ENCODE measurements around the gene PKMYT1.

The PKMYT1 gene

GRCh38 chr16:2936436-2937011 lies 43.7 kb downstream of the PKMYT1 start:
- TF ChIP-seq CTCF (IDR thresholded peaks at IDR 0.05; ENCODE audit: borderline replicate concordance, extremely low read depth, low read length, poor library complexity, severe bottlenecking) (no peak), EZH2 (IDR thresholded peaks at IDR 0.05; ENCODE audit: borderline replicate concordance, low read depth, low read length, severe bottlenecking) (no peak)
- Histone ChIP-seq H3K36me3 (ENCODE audit: insufficient read depth, low read length) (peaks cover 75% of the 10 kb centered on the region), H3K27ac (ENCODE audit: low read length) (no peak overlapping the region), H4K20me1 (ENCODE audit: insufficient read depth, low read length) (no peaks in the 10 kb centered on the region; the same call in 1 of the 2 replicates), H3K4me3 (ENCODE audit: low read depth in 1 of 2, low read length in 2 of 2) (no peak overlapping the region), H2AFZ (ENCODE audit: low read depth, low read length) (no peak overlapping the region), H3K27me3 (ENCODE audit: insufficient read depth, low read length, poor library complexity) (no peaks in the 10 kb centered on the region), H3K9ac (ENCODE audit: low read depth, low read length) (no peak overlapping the region), H3K4me2 (ENCODE audit: insufficient read depth, low read length) (no peak overlapping the region), H3K79me2 (ENCODE audit: insufficient read depth, low read length) (no peaks in the 10 kb centered on the region), H3K9me3 (ENCODE audit: insufficient read depth, low read length, severe bottlenecking) (no peaks in the 10 kb centered on the region), H3K4me1 (ENCODE audit: insufficient read depth, low read length) (no peaks in the 10 kb centered on the region)
- DNase-seq, result no peak
- no peak for ATAC-seq (ENCODE audit: insufficient read depth, low read depth)

GRCh38 chr16:2934450-2934849 lies 45.8 kb downstream of the PKMYT1 start:
- no peaks in the 10 kb centered on the region for H3K4me1 ChIP-seq (ENCODE audit: insufficient read depth, low read length)
- no peak for DNase-seq
- no peaks in the 10 kb centered on the region for H3K79me2 ChIP-seq (ENCODE audit: insufficient read depth, low read length)
- no peak overlapping the region for H3K9ac ChIP-seq (ENCODE audit: low read depth, low read length)
- no peak overlapping the region for H3K4me2 ChIP-seq (ENCODE audit: insufficient read depth, low read length)
- H3K9me3 ChIP-seq (ENCODE audit: insufficient read depth, low read length, severe bottlenecking), result no peaks in the 10 kb centered on the region
- H4K20me1 ChIP-seq (ENCODE audit: insufficient read depth, low read length), result no peaks in the 10 kb centered on the region; the same call in 1 of the 2 replicates
- TF ChIP-seq CTCF (IDR thresholded peaks at IDR 0.05; ENCODE audit: borderline replicate concordance, extremely low read depth, low read length, poor library complexity, severe bottlenecking), result no peak
- TF ChIP-seq EZH2 (IDR thresholded peaks at IDR 0.05; ENCODE audit: borderline replicate concordance, low read depth, low read length, severe bottlenecking), result no peak
- no peaks in the 10 kb centered on the region for H3K27me3 ChIP-seq (ENCODE audit: insufficient read depth, low read length, poor library complexity)
- H2AFZ ChIP-seq (ENCODE audit: low read depth, low read length), result no peak overlapping the region
- H3K27ac ChIP-seq (ENCODE audit: low read length), result no peak overlapping the region
- H3K36me3 ChIP-seq (ENCODE audit: insufficient read depth, low read length), result peaks cover 72% of the 10 kb centered on the region
- no peak overlapping the region for H3K4me3 ChIP-seq (ENCODE audit: low read depth in 1 of 2, low read length in 2 of 2)
- no peak for ATAC-seq (ENCODE audit: insufficient read depth, low read depth)

GRCh38 chr16:2933701-2934100 lies 46.5 kb downstream of the PKMYT1 start:
- no peak overlapping the region for H3K27ac ChIP-seq (ENCODE audit: low read length)
- H3K4me1 ChIP-seq (ENCODE audit: insufficient read depth, low read length), result no peaks in the 10 kb centered on the region
- ATAC-seq (ENCODE audit: insufficient read depth, low read depth) (no peak), DNase-seq (no peak)
- no peak for TF ChIP-seq CTCF (IDR thresholded peaks at IDR 0.05; ENCODE audit: borderline replicate concordance, extremely low read depth, low read length, poor library complexity, severe bottlenecking)
- no peak for TF ChIP-seq EZH2 (IDR thresholded peaks at IDR 0.05; ENCODE audit: borderline replicate concordance, low read depth, low read length, severe bottlenecking)
- no peaks in the 10 kb centered on the region for H3K27me3 ChIP-seq (ENCODE audit: insufficient read depth, low read length, poor library complexity)
- H3K9ac ChIP-seq (ENCODE audit: low read depth, low read length), result no peak overlapping the region
- H3K4me3 ChIP-seq (ENCODE audit: low read depth in 1 of 2, low read length in 2 of 2), result no peak overlapping the region
- no peaks in the 10 kb centered on the region for H3K79me2 ChIP-seq (ENCODE audit: insufficient read depth, low read length)
- peaks cover 72% of the 10 kb centered on the region for H3K36me3 ChIP-seq (ENCODE audit: insufficient read depth, low read length)
- no peaks in the 10 kb centered on the region for H3K9me3 ChIP-seq (ENCODE audit: insufficient read depth, low read length, severe bottlenecking)
- no peak overlapping the region for H2AFZ ChIP-seq (ENCODE audit: low read depth, low read length)
- H3K4me2 ChIP-seq (ENCODE audit: insufficient read depth, low read length), result no peak overlapping the region
- H4K20me1 ChIP-seq (ENCODE audit: insufficient read depth, low read length), result no peaks in the 10 kb centered on the region; the same call in none of the 2 replicates

Data from DND-41 (cell line).